ENCODE data around the gene DEFB123. TPM values are rescaled to one million over a fixed set of nuclear protein-coding genes. Genes with fewer than 3 reads are reported as not detected.

The DEFB123 gene
- total RNA-seq, 1 donor, result not detected

- Histone ChIP-seq H3K4me2 (ENCODE audit: insufficient read depth, low read length) (no peak overlapping the region), H2AFZ (ENCODE audit: low read length) (no peak overlapping the region), H3K27ac (ENCODE audit: low read depth, low read length) (no peak overlapping the region), H3K36me3 (ENCODE audit: insufficient read depth, low read length) (no peaks in the 10 kb centered on the region), H3K4me1 (ENCODE audit: insufficient read depth, low read length) (no peaks in the 10 kb centered on the region), H3K9me3 (ENCODE audit: low read depth, low read length) (no peaks in the 10 kb centered on the region), H3K79me2 (ENCODE audit: insufficient read depth, low read length) (no peaks in the 10 kb centered on the region), H4K20me1 (ENCODE audit: insufficient read depth, low read length) (no peaks in the 10 kb centered on the region), H3K4me3 (ENCODE audit: insufficient read depth, low read length) (no peak overlapping the region), H3K27me3 (ENCODE audit: insufficient read depth, low read length) (peaks cover 21% of the 10 kb centered on the region)
- no peak for TF ChIP-seq CTCF (IDR thresholded peaks at IDR 0.05; ENCODE audit: extremely low read depth, low read depth, low read length)
- DNase-seq (ENCODE audit: insufficient read length, low spot score, missing footprints), result peak; percentile 91
These were observed 36.3 kb downstream of the DEFB123 start for GRCh38 chr20:31476643-31477215.

- H3K79me2 ChIP-seq (ENCODE audit: insufficient read depth, low read length), result no peaks in the 10 kb centered on the region
- H3K27ac ChIP-seq (ENCODE audit: low read depth, low read length), result no peak overlapping the region
- H4K20me1 ChIP-seq (ENCODE audit: insufficient read depth, low read length), result no peaks in the 10 kb centered on the region
- DNase-seq (ENCODE audit: insufficient read length, low spot score, missing footprints), result no peak
- H3K36me3 ChIP-seq (ENCODE audit: insufficient read depth, low read length), result no peaks in the 10 kb centered on the region
- peaks cover 8% of the 10 kb centered on the region for H3K4me1 ChIP-seq (ENCODE audit: insufficient read depth, low read length)
- no peaks in the 10 kb centered on the region for H3K27me3 ChIP-seq (ENCODE audit: insufficient read depth, low read length)
- TF ChIP-seq CTCF (IDR thresholded peaks at IDR 0.05; ENCODE audit: extremely low read depth, low read depth, low read length), result no peak
- H3K4me2 ChIP-seq (ENCODE audit: insufficient read depth, low read length), result no peak overlapping the region
- H2AFZ ChIP-seq (ENCODE audit: low read length), result no peak overlapping the region
- no peak overlapping the region for H3K4me3 ChIP-seq (ENCODE audit: insufficient read depth, low read length)
- no peaks in the 10 kb centered on the region for H3K9me3 ChIP-seq (ENCODE audit: low read depth, low read length)
These were observed 43.6 kb downstream of the DEFB123 start for GRCh38 chr20:31484001-31484400.

GRCh38 chr20:31485450-31486339 is 45.3 kb downstream of the DEFB123 start:
- H3K9me3 ChIP-seq (ENCODE audit: low read depth, low read length), result no peaks in the 10 kb centered on the region
- H3K36me3 ChIP-seq (ENCODE audit: insufficient read depth, low read length), result no peaks in the 10 kb centered on the region
- H3K79me2 ChIP-seq (ENCODE audit: insufficient read depth, low read length), result no peaks in the 10 kb centered on the region
- DNase-seq (ENCODE audit: insufficient read length, low spot score, missing footprints), result peak; percentile 97
- H3K27me3 ChIP-seq (ENCODE audit: insufficient read depth, low read length), result no peaks in the 10 kb centered on the region
- peak overlapping the region; percentile 81 for H2AFZ ChIP-seq (ENCODE audit: low read length)
- H3K4me1 ChIP-seq (ENCODE audit: insufficient read depth, low read length), result peaks cover 8% of the 10 kb centered on the region
- no peak for TF ChIP-seq CTCF (IDR thresholded peaks at IDR 0.05; ENCODE audit: extremely low read depth, low read depth, low read length)
- H3K4me3 ChIP-seq (ENCODE audit: insufficient read depth, low read length), result peak overlapping the region; percentile 67
- no peak overlapping the region for H3K27ac ChIP-seq (ENCODE audit: low read depth, low read length)
- peak overlapping the region; percentile 74 for H3K4me2 ChIP-seq (ENCODE audit: insufficient read depth, low read length)
- no peaks in the 10 kb centered on the region for H4K20me1 ChIP-seq (ENCODE audit: insufficient read depth, low read length)

GRCh38 chr20:31488115-31488514 is 47.7 kb downstream of the DEFB123 start:
- no peak for TF ChIP-seq CTCF (IDR thresholded peaks at IDR 0.05; ENCODE audit: extremely low read depth, low read depth, low read length)
- no peak overlapping the region for H2AFZ ChIP-seq (ENCODE audit: low read length)
- H3K4me3 ChIP-seq (ENCODE audit: insufficient read depth, low read length), result no peak overlapping the region
- no peak overlapping the region for H3K4me2 ChIP-seq (ENCODE audit: insufficient read depth, low read length)
- no peaks in the 10 kb centered on the region for H4K20me1 ChIP-seq (ENCODE audit: insufficient read depth, low read length)
- H3K4me1 ChIP-seq (ENCODE audit: insufficient read depth, low read length), result peaks cover 8% of the 10 kb centered on the region
- no peaks in the 10 kb centered on the region for H3K36me3 ChIP-seq (ENCODE audit: insufficient read depth, low read length)
- no peaks in the 10 kb centered on the region for H3K9me3 ChIP-seq (ENCODE audit: low read depth, low read length)
- no peaks in the 10 kb centered on the region for H3K27me3 ChIP-seq (ENCODE audit: insufficient read depth, low read length)
- H3K79me2 ChIP-seq (ENCODE audit: insufficient read depth, low read length), result no peaks in the 10 kb centered on the region
- no peak overlapping the region for H3K27ac ChIP-seq (ENCODE audit: low read depth, low read length)
- no peak for DNase-seq (ENCODE audit: insufficient read length, low spot score, missing footprints)

All from osteoblast (primary cell).